ENCODE results near the gene CALCOCO1.

DNA sequence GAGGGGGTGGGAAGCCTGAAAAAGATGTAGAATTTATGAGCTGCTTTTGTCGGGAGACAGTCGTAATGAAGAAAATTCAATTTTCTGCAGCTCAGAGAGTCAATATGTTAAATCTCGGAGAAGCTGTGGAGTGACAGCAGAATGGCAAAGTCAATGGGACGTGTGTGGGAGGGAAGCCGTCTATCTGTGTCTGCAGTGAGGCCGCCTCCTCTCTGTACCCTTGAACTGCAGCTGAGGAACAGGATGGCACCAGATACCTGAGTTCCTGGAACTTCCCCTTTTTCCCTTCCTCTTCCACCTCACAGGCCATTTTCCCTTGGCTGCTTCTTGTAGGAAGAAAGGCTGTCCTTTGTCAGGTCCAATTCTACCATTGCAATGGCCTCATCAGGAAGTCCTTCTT, 9.3 kb upstream of the CALCOCO1 start:
- TF ChIP-seq POLR2A (IDR thresholded peaks at IDR 0.05) (no peak), POLR2AphosphoS5 (IDR thresholded peaks at IDR 0.05) (no peak)

Data from sigmoid colon (tissue), 4 donors.